KMS-11 (cell line): ENCODE measurements around the gene OSBPL5.

ENCODE experiments used
- H2AFZ ChIP-seq: fragments of 200-600 bp; sonication (generic); 2 replicates; pipeline ENCODE4 v1.6.1; 2016; ENCODE audit warnings: antibody characterized with exemption, mixed run types, low read depth
- H3K27ac ChIP-seq: fragments of 200-600 bp; sonication (generic); 2 replicates; pipeline ENCODE4 v1.6.1; 2016; ENCODE audit warnings: mild to moderate bottlenecking, mixed run types
- H3K27me3 ChIP-seq: fragments of 200-600 bp; sonication (generic); 2 replicates; pipeline ENCODE4 v1.6.1; 2017; ENCODE audit warnings: mild to moderate bottlenecking, low read depth, mixed run types, moderate library complexity; ENCODE audit not compliant: insufficient read depth
- H3K36me3 ChIP-seq: fragments of 200-600 bp; sonication (generic); 2 replicates; pipeline ENCODE4 v1.6.1; 2017; ENCODE audit warnings: mild to moderate bottlenecking, mixed run types; ENCODE audit not compliant: insufficient read depth
- H3K4me1 ChIP-seq: fragments of 200-600 bp; sonication (generic); 2 replicates; pipeline ENCODE4 v1.6.1; 2016; ENCODE audit warnings: mild to moderate bottlenecking, low read depth, mixed run types; ENCODE audit not compliant: poor library complexity, severe bottlenecking
- H3K4me2 ChIP-seq: fragments of 200-600 bp; sonication (generic); 2 replicates; pipeline ENCODE4 v1.7.0; 2016; ENCODE audit warnings: mild to moderate bottlenecking, mixed run types
- H3K4me3 ChIP-seq: fragments of 200-600 bp; sonication (generic); IDR thresholded peaks from 2 replicates; pipeline ENCODE4 v1.6.1; 2017; ENCODE audit warnings: low read depth, low read length, mixed read lengths; ENCODE audit not compliant: insufficient read depth
- H3K79me2 ChIP-seq: fragments of 200-600 bp; sonication (generic); 2 replicates; pipeline ENCODE4 v1.6.1; 2016; ENCODE audit warnings: low read depth, mixed run types; ENCODE audit not compliant: insufficient read depth
- H3K9ac ChIP-seq: fragments of 200-600 bp; sonication (generic); 2 replicates; pipeline ENCODE4 v1.6.1; 2016; ENCODE audit warnings: mild to moderate bottlenecking, mixed run types
- H4K20me1 ChIP-seq: fragments of 200-600 bp; sonication (generic); 2 replicates; pipeline ENCODE4 v1.6.1; 2016; ENCODE audit warnings: mild to moderate bottlenecking, mixed run types; ENCODE audit not compliant: insufficient read depth
- TF ChIP-seq, protein P1 (sequence below): fragments of 200-600 bp; sonication (generic); conservative IDR thresholded peaks from 2 replicates; pipeline ENCODE4 v1.6.1; 2017; ENCODE audit warnings: low read depth, mild to moderate bottlenecking, antibody characterized with exemption, low read length, moderate library complexity, mixed read lengths

OSBPL5 gene

DNA sequence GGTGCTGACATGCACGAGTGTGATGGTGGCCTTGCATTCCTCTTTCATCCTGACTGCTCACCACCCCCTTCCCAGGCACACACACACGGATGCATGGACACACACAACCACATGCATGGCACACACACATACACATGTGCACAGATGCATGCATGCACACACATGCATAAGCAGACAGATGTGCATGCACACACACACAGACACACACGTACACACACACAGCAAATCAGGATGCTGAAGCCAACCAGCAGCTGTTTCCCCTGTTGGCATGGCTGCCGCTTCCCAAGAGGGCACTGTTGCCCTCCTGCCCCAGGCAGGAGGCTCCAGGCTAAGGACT, 15.3 kb downstream of the OSBPL5 start:
- Histone ChIP-seq H3K4me3 (no peak overlapping the region), H3K4me2 (no peak overlapping the region), H3K9ac (no peak overlapping the region), H3K27me3 (no peaks in the 10 kb centered on the region), H3K4me1 (no peaks in the 10 kb centered on the region), H3K79me2 (no peaks in the 10 kb centered on the region), H2AFZ (no peak overlapping the region), H3K27ac (no peak overlapping the region), H4K20me1 (no peaks in the 10 kb centered on the region), H3K36me3 (no peaks in the 10 kb centered on the region)
- TF ChIP-seq, protein P1, sequence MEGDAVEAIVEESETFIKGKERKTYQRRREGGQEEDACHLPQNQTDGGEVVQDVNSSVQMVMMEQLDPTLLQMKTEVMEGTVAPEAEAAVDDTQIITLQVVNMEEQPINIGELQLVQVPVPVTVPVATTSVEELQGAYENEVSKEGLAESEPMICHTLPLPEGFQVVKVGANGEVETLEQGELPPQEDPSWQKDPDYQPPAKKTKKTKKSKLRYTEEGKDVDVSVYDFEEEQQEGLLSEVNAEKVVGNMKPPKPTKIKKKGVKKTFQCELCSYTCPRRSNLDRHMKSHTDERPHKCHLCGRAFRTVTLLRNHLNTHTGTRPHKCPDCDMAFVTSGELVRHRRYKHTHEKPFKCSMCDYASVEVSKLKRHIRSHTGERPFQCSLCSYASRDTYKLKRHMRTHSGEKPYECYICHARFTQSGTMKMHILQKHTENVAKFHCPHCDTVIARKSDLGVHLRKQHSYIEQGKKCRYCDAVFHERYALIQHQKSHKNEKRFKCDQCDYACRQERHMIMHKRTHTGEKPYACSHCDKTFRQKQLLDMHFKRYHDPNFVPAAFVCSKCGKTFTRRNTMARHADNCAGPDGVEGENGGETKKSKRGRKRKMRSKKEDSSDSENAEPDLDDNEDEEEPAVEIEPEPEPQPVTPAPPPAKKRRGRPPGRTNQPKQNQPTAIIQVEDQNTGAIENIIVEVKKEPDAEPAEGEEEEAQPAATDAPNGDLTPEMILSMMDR: no peak

DNA sequence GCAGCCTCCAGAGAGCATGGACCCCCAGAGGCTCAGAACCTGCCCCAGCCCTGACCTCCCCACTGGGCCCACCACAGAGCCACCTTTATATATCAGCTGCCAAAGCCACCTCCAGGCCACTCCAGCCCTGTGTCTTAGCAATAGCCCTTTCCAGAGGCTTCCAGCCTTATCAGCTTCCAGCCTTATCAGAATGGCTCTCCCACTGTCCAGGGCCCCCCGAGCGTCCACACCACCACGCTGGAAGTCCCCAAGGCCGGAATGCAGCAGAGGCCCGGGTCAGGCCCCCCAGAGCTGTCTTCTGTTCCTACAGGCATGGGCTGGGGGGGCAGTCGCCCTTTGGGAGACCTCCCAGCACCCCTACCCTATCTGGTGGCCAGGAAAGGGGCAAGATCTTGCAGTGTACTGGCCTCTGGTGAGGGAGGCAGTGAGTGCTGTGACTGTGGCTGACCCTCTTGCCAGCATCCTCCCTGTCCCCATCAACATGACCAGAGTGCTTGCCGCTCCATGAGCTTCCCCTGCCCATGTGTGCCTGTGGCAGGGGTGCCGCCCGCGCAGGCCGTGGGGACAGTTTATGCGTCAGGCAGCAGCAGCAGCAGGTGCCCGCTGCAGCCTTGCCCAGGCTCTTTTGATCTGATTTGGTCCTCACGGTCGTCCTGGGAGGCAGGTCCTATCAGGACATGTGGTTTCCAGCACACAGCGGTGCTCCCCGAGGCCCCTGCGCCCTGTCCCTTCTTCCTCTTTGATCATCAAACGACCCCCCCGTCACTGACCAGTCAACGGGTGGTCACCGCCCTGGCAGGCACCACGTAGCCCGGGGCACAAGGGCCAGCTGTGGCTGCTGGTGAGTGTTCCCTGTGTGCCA, 15.9 kb downstream of the OSBPL5 start:
- no peaks in the 10 kb centered on the region for H4K20me1 ChIP-seq
- H3K79me2 ChIP-seq: no peaks in the 10 kb centered on the region
- H3K4me3 ChIP-seq: no peak overlapping the region
- H3K27me3 ChIP-seq: no peaks in the 10 kb centered on the region
- TF ChIP-seq, protein P1: no peak
- H3K4me2 ChIP-seq: no peak overlapping the region
- no peak overlapping the region for H2AFZ ChIP-seq
- H3K4me1 ChIP-seq: no peaks in the 10 kb centered on the region
- no peak overlapping the region for H3K9ac ChIP-seq
- no peaks in the 10 kb centered on the region for H3K36me3 ChIP-seq
- no peak overlapping the region for H3K27ac ChIP-seq

DNA sequence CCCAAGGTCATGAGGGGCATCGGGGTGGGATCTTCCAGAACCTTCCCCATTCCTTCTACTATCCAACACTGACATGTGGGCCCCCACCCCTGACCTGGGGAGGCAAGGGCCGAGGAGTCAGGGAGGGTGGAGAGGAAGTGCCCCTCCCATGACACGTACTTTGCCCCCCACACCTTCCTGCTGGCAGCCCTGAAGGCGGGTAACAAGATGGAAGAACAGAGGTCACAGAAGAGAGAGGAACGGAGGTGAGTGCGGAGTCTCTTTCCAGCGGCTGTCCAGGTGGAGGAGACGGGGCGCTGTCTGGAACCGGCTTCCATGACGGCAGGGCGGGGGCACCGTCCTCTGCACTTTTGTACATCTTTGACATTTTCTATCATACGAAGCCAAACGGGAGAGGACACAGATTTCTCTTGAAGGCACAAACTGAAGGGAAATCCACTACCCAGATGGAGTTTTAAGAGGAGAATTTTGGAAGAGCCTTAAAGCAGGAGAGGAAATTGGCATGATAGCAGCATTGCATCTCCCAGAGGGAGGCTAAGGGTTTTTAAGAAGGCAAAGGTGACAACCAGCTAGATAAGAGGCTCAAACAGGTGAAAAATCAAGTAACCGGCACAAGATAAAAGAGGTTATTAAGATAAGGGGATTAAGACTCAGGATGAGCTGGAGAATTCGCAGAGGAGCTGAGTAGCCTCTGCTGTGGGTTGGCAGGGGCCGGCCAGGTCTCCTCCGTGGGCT, 16.7 kb downstream of the OSBPL5 start:
- Histone ChIP-seq H3K27me3 (no peaks in the 10 kb centered on the region), H3K79me2 (no peaks in the 10 kb centered on the region)

DNA sequence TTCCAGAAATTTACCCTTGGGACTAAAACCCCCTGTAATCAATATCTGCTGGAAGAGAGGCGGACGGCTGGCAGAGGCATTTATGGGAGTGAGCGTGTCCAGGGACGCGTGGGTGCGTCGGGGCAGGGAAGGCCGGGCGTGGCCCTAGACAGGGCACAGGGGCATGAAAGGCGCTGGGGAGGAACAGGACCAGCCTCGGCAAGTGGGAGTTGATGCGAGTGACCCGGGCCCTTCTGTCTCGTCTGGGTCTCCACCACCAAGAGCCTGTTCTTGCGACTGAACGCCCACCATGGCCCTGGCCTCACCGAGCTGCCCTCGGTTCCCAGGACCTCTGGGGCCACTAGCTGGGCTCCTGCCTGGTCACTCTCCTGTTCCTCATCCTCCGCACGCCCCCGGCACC, 17.5 kb downstream of the OSBPL5 start:
- Histone ChIP-seq H4K20me1 (no peaks in the 10 kb centered on the region), H3K4me1 (no peaks in the 10 kb centered on the region), H3K4me2 (no peak overlapping the region), H3K4me3 (no peak overlapping the region), H3K79me2 (no peaks in the 10 kb centered on the region), H2AFZ (no peak overlapping the region), H3K36me3 (no peaks in the 10 kb centered on the region), H3K27me3 (no peaks in the 10 kb centered on the region), H3K9ac (no peak overlapping the region), H3K27ac (no peak overlapping the region)
- TF ChIP-seq, protein P1: no peak

More for the DNA sequence above, 16.7 kb downstream of the OSBPL5 start:
- no peak overlapping the region for H3K4me3 ChIP-seq
- no peaks in the 10 kb centered on the region for H4K20me1 ChIP-seq
- H2AFZ ChIP-seq: no peak overlapping the region
- H3K4me1 ChIP-seq: no peaks in the 10 kb centered on the region
- TF ChIP-seq, protein P1: no peak
- H3K27ac ChIP-seq: no peak overlapping the region
- no peak overlapping the region for H3K9ac ChIP-seq
- H3K36me3 ChIP-seq: no peaks in the 10 kb centered on the region
- H3K4me2 ChIP-seq: no peak overlapping the region
